HFFc6 (cell line): ENCODE data around the gene PDXP. TPM values are rescaled to one million over a fixed set of nuclear protein-coding genes. Genes with fewer than 3 reads are reported as not detected.

Source experiments
- DNase-seq: peaks from one replicate; pipeline ENCODE4 v3.0.0-alpha.2; 2018
- H3K27ac Mint-ChIP-seq: 2 replicates; pipeline ENCODE4 v1.8.0; 2020; ENCODE audit warnings: mild to moderate bottlenecking, mixed read lengths
- H3K27me3 Mint-ChIP-seq: 2 replicates; pipeline ENCODE4 v1.8.0; 2021; ENCODE audit warnings: mild to moderate bottlenecking, moderate library complexity, mixed read lengths; ENCODE audit not compliant: insufficient read depth
- H3K36me3 Mint-ChIP-seq: 2 replicates; pipeline ENCODE4 v1.8.0; 2021; ENCODE audit warnings: low read depth, mixed read lengths
- H3K4me1 Mint-ChIP-seq: 2 replicates; pipeline ENCODE4 v1.8.0; 2020; ENCODE audit warnings: low read depth, mixed read lengths
- H3K4me3 Mint-ChIP-seq: 2 replicates; pipeline ENCODE4 v1.8.0; 2020; ENCODE audit warnings: mild to moderate bottlenecking, moderate library complexity, mixed read lengths
- H3K9me3 Mint-ChIP-seq: 2 replicates; pipeline ENCODE4 v1.8.0; 2020; ENCODE audit warnings: mild to moderate bottlenecking, mixed read lengths
- total RNA-seq, 6 experiments: library from RNA; stranded (reverse); fragmentation: NEBNext Ultra II Directional; extraction: Animal tissue kit (Norgen Biotek cat#: 25700); gene quantifications; 2 replicates in 1 of 6; 3 replicates in 5 of 6; pipeline ENCODE4 v1.2.3, GENCODE V29; 2021
- TF ChIP-seq, protein P1 (sequence below): fragments of 200-600 bp; sonication (generic); IDR thresholded peaks from 2 replicates; pipeline ENCODE4 v1.5.0; 2021; ENCODE audit warnings: antibody characterized with exemption, mild to moderate bottlenecking

PDXP gene
- total RNA-seq, 6 experiments from 2014 or later: 15.3 to 24.5 (median 18.4) TPM

DNA sequence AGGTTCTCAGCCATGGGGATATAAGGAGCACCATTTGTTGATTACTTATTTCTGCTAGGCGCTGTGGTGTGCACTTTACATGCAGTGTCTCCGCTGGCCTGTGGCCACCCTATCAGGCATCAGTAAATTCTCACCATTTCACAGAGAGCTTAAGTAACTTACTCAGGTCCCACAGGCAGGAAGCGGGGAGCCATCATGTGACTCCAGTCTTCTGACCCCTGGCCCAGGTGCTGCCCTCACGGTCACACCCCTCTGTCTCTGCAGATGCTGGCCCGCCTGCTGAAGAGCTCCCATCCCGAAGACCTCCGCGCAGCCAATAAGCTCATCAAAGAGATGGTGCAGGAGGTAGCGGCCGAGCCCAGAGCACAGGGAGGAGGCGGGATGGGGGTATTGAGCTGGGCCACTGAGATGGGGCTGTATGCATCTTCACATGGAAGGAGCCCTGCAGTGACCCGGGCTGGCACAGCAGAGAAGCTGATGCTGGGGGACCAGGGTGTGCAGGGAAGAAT lies 37.1 kb upstream of the PDXP start:
- no peaks in the 10 kb centered on the region for H3K9me3 Mint-ChIP-seq
- no peak overlapping the region for H3K27ac Mint-ChIP-seq
- peaks cover 2% of the 10 kb centered on the region; the same call in 1 of the 2 replicates for H3K27me3 Mint-ChIP-seq
- TF ChIP-seq, protein P1, sequence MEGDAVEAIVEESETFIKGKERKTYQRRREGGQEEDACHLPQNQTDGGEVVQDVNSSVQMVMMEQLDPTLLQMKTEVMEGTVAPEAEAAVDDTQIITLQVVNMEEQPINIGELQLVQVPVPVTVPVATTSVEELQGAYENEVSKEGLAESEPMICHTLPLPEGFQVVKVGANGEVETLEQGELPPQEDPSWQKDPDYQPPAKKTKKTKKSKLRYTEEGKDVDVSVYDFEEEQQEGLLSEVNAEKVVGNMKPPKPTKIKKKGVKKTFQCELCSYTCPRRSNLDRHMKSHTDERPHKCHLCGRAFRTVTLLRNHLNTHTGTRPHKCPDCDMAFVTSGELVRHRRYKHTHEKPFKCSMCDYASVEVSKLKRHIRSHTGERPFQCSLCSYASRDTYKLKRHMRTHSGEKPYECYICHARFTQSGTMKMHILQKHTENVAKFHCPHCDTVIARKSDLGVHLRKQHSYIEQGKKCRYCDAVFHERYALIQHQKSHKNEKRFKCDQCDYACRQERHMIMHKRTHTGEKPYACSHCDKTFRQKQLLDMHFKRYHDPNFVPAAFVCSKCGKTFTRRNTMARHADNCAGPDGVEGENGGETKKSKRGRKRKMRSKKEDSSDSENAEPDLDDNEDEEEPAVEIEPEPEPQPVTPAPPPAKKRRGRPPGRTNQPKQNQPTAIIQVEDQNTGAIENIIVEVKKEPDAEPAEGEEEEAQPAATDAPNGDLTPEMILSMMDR: no peak
- DNase-seq: no peak
- H3K4me3 Mint-ChIP-seq: no peak overlapping the region
- H3K4me1 Mint-ChIP-seq: peaks cover 5% of the 10 kb centered on the region
- H3K36me3 Mint-ChIP-seq: peaks cover 4% of the 10 kb centered on the region

DNA sequence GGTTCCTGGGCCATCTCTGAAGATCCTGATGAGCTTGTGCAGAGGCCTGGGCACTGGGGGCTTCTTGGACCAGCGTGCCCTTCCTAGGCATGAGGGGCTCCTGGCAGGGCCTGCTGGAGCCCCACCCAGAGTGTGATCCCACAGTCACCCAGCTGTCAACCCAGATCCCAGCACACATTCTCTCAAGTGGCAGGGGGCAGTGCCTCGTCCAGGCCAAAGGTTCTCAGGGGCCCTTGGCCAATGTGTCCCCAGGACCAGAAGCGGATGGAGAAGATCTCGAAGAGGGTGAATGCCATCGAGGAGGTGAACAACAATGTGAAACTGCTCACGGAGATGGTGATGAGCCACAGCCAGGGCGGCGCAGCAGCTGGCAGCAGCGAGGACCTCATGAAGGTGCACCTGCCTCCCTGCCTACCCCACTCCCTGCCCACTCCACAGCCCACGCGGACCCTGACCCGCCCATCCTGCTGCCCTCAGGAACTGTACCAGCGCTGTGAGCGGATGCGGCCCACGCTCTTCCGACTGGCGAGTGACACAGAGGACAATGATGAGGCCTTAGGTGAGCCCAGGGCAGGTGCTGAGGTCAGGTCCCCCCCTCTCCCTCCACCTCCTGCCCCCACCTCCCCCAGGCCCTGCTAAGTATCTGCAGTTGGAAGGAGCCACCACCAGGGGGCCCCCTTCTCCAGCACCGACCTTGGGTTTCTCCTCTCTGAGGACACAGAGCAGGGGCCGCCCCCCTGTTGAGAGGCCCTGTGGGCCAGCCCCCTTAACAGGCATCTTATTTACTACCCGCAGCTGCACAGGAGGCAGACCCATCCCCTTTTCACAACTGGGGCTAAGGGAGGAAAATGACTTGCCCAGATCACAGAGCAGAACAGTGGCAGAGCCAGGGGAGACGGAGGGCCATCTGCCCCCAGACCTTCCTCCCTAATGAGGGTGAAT lies 35.2 kb upstream of the PDXP start:
- H3K27ac Mint-ChIP-seq: peak overlapping the region; percentile 60; the same call in 1 of the 2 replicates

DNA sequence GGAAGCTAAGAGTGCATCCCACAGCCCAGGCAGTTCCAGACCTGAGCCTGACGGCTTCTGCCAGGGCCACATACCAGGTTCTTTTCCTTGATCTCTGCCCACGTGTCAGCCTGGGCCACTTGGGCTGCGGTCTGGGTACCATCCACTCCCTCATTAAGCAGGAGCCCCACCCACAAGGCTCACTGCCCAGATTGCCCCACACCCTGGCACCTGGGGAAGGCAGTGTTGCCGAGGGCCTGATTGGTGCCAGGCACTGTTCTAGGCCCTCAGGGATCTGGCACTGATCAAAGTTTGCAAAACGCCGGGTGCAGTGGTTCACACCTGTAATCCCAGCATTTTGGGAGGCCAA lies 34.5 kb upstream of the PDXP start:
- no peak overlapping the region for H3K4me3 Mint-ChIP-seq
- TF ChIP-seq, protein P1: no peak
- no peak for DNase-seq

More for the DNA sequence above, 35.2 kb upstream of the PDXP start:
- Mint-ChIP-seq H3K4me1 (peaks cover 5% of the 10 kb centered on the region), H3K36me3 (peaks cover 4% of the 10 kb centered on the region), H3K9me3 (no peaks in the 10 kb centered on the region), H3K27me3 (peaks cover 2% of the 10 kb centered on the region; the same call in 1 of the 2 replicates), H3K4me3 (no peak overlapping the region)
- TF ChIP-seq, protein P1: peak; percentile 95
- DNase-seq: peak; percentile 28

DNA sequence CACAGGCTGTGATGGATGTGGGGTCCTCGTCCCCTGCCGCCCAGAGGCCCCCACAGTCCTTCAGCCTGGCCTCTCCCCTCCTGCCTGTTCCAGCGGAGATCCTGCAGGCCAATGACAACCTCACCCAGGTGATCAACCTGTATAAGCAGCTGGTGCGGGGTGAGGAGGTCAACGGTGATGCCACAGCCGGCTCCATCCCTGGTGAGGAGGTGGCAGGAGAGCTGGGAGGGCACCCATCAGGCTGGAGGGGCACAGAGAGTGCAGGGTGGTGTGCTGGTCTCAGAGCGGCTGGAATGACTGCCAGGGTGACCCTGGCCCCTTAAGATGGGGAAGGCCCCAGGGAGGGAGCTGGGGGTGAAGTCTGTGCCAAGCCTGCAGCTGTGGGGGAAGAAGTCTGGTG lies 33.6 kb upstream of the PDXP start:
- Mint-ChIP-seq H3K4me1 (peaks cover 5% of the 10 kb centered on the region), H3K9me3 (no peaks in the 10 kb centered on the region), H3K27ac (no peak overlapping the region), H3K36me3 (peaks cover 4% of the 10 kb centered on the region), H3K27me3 (peaks cover 2% of the 10 kb centered on the region; the same call in 1 of the 2 replicates), H3K4me3 (no peak overlapping the region)
- TF ChIP-seq, protein P1: no peak
- no peak for DNase-seq

More for the DNA sequence above, 34.5 kb upstream of the PDXP start:
- Mint-ChIP-seq H3K36me3 (peaks cover 4% of the 10 kb centered on the region), H3K4me1 (peaks cover 5% of the 10 kb centered on the region), H3K9me3 (no peaks in the 10 kb centered on the region), H3K27me3 (peaks cover 2% of the 10 kb centered on the region; the same call in 1 of the 2 replicates), H3K27ac (no peak overlapping the region)

DNA sequence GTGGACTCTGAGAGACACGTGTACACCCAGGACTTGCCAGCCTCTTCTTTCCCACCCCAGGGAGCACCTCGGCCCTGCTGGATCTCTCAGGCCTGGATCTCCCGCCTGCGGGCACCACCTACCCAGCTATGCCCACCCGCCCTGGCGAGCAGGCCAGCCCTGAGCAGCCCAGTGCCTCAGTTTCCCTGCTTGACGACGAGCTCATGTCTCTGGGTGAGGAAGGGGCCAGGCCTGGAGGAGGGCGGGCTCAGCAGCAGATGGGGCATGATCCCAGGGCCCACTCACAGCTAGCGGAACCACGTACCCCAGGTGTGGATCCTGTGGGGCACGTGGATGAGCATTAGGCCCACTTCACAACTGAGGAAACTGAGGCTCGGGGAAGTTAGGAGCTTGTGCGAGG lies 32.8 kb upstream of the PDXP start:
- no peaks in the 10 kb centered on the region for H3K9me3 Mint-ChIP-seq
- H3K4me1 Mint-ChIP-seq: peaks cover 5% of the 10 kb centered on the region
- peaks cover 4% of the 10 kb centered on the region for H3K36me3 Mint-ChIP-seq
- H3K4me3 Mint-ChIP-seq: no peak overlapping the region
- H3K27me3 Mint-ChIP-seq: peaks cover 2% of the 10 kb centered on the region; the same call in 1 of the 2 replicates
- H3K27ac Mint-ChIP-seq: no peak overlapping the region
- TF ChIP-seq, protein P1: no peak
- no peak for DNase-seq
